ENCODE measurements around the gene CITED4.

DNA sequence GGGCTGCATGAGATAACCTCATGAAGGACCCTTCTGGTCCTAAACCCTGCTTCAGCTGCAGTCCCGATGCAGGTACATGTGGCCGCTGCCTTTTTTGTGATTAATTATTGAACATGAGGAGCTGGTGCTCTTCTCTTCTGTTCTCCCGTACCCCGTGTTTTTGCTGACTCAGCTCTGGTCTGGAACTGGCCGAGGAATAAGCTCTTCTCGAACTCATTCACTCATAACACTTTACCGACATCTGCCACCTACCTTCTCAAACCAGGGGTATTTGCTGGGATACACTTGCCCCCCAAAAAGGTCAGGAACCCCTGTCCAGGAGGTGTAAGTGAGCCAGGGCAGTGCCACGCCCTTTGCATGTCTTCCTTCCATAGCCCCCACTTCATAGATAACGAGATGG is 46.7 kb downstream of the CITED4 start:
- TF ChIP-seq POLR2A (IDR thresholded peaks at IDR 0.05) (no peak), POLR2AphosphoS5 (IDR thresholded peaks at IDR 0.05) (no peak)

All from breast epithelium (tissue), 3 donors.